Sigmoid colon (tissue), 4 donors: ENCODE results near the gene STRN4.

ENCODE experiments used
- EP300 ChIP-seq, 4 donors: sonication (generic); formaldehyde crosslinking; IDR thresholded peaks; one replicate each; pipeline ENCODE4 v1.6.1; 2017; ENCODE audit warnings: antibody characterized with exemption in 4 of 4
- POLR2A ChIP-seq, 2 donors: fragments of 450-650 bp; IDR thresholded peaks; one replicate each; pipeline ENCODE4 v1.6.1; 2016; ENCODE audit warnings: antibody characterized with exemption in 2 of 2, mild to moderate bottlenecking in 2 of 2, moderate library complexity in 2 of 2
- POLR2AphosphoS5 ChIP-seq, 4 donors: sonication (generic); formaldehyde crosslinking; IDR thresholded peaks; one replicate each; pipeline ENCODE4 v1.6.1; 2017; ENCODE audit warnings: antibody characterized with exemption in 4 of 4
- TF ChIP-seq, protein P1 (sequence below), 4 experiments: fragments of 450-650 bp in 3 of 4; fragments of 200-600 bp in 1 of 4; IDR thresholded peaks; one replicate each; pipeline ENCODE4 v1.5.1; 2016 to 2019; ENCODE audit warnings: antibody characterized with exemption in 4 of 4, mild to moderate bottlenecking in 3 of 4, moderate library complexity in 2 of 4

DNA sequence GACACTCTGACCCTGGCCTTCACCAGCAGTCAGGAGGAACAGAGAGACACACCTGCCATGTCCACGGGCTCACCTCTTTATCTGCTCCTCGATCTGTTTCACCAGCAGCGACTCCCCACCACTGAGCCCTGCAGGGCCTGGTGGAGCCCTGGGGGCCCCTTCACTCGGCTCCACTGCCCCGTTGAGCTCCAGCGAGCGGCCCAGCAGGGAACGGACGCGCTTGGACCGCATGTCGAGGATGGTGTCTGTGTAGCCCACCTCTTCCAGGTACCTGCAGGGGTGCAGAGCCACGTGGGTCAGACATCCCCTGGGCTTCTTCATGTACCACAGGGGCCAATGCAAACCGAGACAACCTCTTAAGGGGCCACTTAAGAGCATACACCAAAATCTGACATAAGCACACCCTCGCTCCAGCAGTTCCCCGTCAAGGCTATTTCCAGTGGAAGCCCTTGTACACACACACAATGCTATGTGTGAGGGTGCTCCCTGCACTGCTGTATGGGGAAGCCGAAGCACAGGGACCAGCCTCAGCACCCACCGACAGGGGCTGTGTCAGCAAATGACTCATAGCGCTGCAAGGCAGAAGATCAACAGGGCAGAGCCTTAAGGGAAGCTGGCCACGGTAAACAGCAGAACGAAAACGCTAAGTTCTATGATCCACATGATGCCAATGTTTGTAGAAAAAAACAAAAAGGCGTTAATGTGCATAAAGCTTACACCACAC, 13.1 kb downstream of the STRN4 start:
- no peak for TF ChIP-seq POLR2AphosphoS5 (IDR thresholded peaks at IDR 0.05)
- TF ChIP-seq POLR2A (IDR thresholded peaks at IDR 0.05), result no peak
- TF ChIP-seq, protein P1, sequence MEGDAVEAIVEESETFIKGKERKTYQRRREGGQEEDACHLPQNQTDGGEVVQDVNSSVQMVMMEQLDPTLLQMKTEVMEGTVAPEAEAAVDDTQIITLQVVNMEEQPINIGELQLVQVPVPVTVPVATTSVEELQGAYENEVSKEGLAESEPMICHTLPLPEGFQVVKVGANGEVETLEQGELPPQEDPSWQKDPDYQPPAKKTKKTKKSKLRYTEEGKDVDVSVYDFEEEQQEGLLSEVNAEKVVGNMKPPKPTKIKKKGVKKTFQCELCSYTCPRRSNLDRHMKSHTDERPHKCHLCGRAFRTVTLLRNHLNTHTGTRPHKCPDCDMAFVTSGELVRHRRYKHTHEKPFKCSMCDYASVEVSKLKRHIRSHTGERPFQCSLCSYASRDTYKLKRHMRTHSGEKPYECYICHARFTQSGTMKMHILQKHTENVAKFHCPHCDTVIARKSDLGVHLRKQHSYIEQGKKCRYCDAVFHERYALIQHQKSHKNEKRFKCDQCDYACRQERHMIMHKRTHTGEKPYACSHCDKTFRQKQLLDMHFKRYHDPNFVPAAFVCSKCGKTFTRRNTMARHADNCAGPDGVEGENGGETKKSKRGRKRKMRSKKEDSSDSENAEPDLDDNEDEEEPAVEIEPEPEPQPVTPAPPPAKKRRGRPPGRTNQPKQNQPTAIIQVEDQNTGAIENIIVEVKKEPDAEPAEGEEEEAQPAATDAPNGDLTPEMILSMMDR (IDR thresholded peaks at IDR 0.05), result no peak
- no peak for TF ChIP-seq EP300 (IDR thresholded peaks at IDR 0.05)
